ENCODE results near the gene IMMP2L.

GRCh38 chr7:111173528-111173927, 388.8 kb downstream of the IMMP2L start:
- TF ChIP-seq EZH2 (IDR thresholded peaks at IDR 0.05; ENCODE audit: insufficient read depth, poor library complexity, severe bottlenecking) (no peak), EZH2phosphoT487 (IDR thresholded peaks at IDR 0.05; ENCODE audit: insufficient read depth, low read depth) (no peak)

Measured in GM23248 (cell line).